ENCODE results near the gene COL23A1. TPM values are rescaled to one million over a fixed set of nuclear protein-coding genes. Genes with fewer than 3 reads are reported as not detected.
A peak's percentile ranks its signal among the peaks of the same experiment; 100 is the strongest.

Gene COL23A1
- total and polyA plus RNA-seq, 2 donors (not counting 1 experiment from before 2014, with no cell fraction given): not detected

DNA sequence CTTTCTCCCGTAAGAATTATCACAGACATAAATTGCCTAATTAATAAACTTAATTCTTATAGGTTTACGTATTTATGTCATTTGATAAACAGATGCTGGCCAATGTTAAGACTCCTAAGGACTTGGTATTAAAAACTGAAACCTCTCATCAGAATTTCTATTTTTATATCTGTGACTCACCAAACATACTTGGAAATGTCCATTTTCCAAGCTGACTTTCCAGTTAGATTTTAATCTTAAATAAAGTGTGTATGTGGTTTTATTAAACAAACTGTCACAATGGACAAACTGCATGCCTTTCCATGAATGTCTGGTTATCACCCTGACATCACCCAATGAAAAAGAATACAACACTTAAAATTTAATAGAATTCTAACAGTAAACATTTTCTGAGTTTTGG lies 12.6 kb upstream of the COL23A1 start:
- H3K36me3 ChIP-seq (ENCODE audit: control insufficient read depth, insufficient read depth, low read length): peaks cover 2% of the 10 kb centered on the region
- H3K4me1 ChIP-seq (ENCODE audit: control insufficient read depth, extremely low read depth, insufficient read depth, low read length): no peaks in the 10 kb centered on the region
- H2AFZ ChIP-seq (ENCODE audit: low read length): no peak overlapping the region
- no peaks in the 10 kb centered on the region for H3K79me2 ChIP-seq (ENCODE audit: control insufficient read depth, insufficient read depth, low read length)
- peak; percentile 39 to 51 for DNase-seq (ENCODE audit: low read depth in 2 of 2)
- no peaks in the 10 kb centered on the region for H4K20me1 ChIP-seq (ENCODE audit: control insufficient read depth, extremely low read depth, insufficient read depth, low read length)
- no peak overlapping the region for H3K4me2 ChIP-seq (ENCODE audit: extremely low read depth, insufficient read depth, low read length)
- no peak overlapping the region for H3K4me3 ChIP-seq (replicated peaks in 1 of 4; ENCODE audit: control extremely low read depth in 1 of 4, insufficient read depth in 1 of 4, low read depth in 3 of 4, low read length in 4 of 4)
- H3K9ac ChIP-seq (ENCODE audit: insufficient read depth, low read length): no peak overlapping the region
- no peaks in the 10 kb centered on the region for H3K27me3 ChIP-seq (ENCODE audit: control insufficient read depth, insufficient read depth, low read length)
- TF ChIP-seq EZH2 (IDR thresholded peaks at IDR 0.05; ENCODE audit: low read length, missing control alignments): no peak
- TF ChIP-seq, protein P1, sequence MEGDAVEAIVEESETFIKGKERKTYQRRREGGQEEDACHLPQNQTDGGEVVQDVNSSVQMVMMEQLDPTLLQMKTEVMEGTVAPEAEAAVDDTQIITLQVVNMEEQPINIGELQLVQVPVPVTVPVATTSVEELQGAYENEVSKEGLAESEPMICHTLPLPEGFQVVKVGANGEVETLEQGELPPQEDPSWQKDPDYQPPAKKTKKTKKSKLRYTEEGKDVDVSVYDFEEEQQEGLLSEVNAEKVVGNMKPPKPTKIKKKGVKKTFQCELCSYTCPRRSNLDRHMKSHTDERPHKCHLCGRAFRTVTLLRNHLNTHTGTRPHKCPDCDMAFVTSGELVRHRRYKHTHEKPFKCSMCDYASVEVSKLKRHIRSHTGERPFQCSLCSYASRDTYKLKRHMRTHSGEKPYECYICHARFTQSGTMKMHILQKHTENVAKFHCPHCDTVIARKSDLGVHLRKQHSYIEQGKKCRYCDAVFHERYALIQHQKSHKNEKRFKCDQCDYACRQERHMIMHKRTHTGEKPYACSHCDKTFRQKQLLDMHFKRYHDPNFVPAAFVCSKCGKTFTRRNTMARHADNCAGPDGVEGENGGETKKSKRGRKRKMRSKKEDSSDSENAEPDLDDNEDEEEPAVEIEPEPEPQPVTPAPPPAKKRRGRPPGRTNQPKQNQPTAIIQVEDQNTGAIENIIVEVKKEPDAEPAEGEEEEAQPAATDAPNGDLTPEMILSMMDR (conservative IDR thresholded peaks at IDR 0.05 in 1 of 2, IDR thresholded peaks at IDR 0.05 in 1 of 2; ENCODE audit: low read depth in 1 of 2, low read length in 2 of 2): no peak
- no peak overlapping the region for H3K27ac ChIP-seq (ENCODE audit: insufficient read depth, low read length)
- H3K9me3 ChIP-seq (ENCODE audit: control insufficient read depth, insufficient read depth, low read depth, low read length): no peaks in the 10 kb centered on the region

DNA sequence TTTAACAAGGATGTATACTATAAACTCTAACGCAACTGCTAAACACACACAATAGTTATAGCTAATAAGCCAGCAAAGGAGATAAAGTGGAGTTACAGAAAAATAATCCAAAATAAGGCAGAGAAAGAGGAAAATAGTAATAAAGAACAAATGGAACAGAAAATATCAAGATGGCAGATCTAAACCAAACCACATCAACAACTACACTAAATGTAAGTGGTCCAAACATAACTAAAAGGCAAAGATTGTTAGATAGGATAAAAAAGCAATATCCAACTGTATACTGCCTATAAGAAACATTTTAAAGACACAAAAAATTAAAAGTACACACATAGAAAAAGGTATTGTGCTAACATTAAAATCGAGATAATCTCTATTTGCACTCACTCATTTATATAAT lies 5.6 kb upstream of the COL23A1 start:
- H3K36me3 ChIP-seq (ENCODE audit: control insufficient read depth, insufficient read depth, low read length): no peaks in the 10 kb centered on the region
- no peaks in the 10 kb centered on the region for H3K79me2 ChIP-seq (ENCODE audit: control insufficient read depth, insufficient read depth, low read length)
- no peaks in the 10 kb centered on the region for H3K4me1 ChIP-seq (ENCODE audit: control insufficient read depth, extremely low read depth, insufficient read depth, low read length)
- H3K27ac ChIP-seq (ENCODE audit: insufficient read depth, low read length): no peak overlapping the region
- no peak for DNase-seq (ENCODE audit: low read depth in 2 of 2)
- H3K9me3 ChIP-seq (ENCODE audit: control insufficient read depth, insufficient read depth, low read depth, low read length): no peaks in the 10 kb centered on the region
- no peak overlapping the region for H3K4me2 ChIP-seq (ENCODE audit: extremely low read depth, insufficient read depth, low read length)
- no peak overlapping the region for H3K4me3 ChIP-seq (replicated peaks in 1 of 4; ENCODE audit: control extremely low read depth in 1 of 4, insufficient read depth in 1 of 4, low read depth in 3 of 4, low read length in 4 of 4)
- TF ChIP-seq, protein P1 (conservative IDR thresholded peaks at IDR 0.05 in 1 of 2, IDR thresholded peaks at IDR 0.05 in 1 of 2; ENCODE audit: low read depth in 1 of 2, low read length in 2 of 2): no peak
- TF ChIP-seq EZH2 (IDR thresholded peaks at IDR 0.05; ENCODE audit: low read length, missing control alignments): no peak
- H3K27me3 ChIP-seq (ENCODE audit: control insufficient read depth, insufficient read depth, low read length): no peaks in the 10 kb centered on the region
- H3K9ac ChIP-seq (ENCODE audit: insufficient read depth, low read length): no peak overlapping the region
- H4K20me1 ChIP-seq (ENCODE audit: control insufficient read depth, extremely low read depth, insufficient read depth, low read length): no peaks in the 10 kb centered on the region
- H2AFZ ChIP-seq (ENCODE audit: low read length): no peak overlapping the region

DNA sequence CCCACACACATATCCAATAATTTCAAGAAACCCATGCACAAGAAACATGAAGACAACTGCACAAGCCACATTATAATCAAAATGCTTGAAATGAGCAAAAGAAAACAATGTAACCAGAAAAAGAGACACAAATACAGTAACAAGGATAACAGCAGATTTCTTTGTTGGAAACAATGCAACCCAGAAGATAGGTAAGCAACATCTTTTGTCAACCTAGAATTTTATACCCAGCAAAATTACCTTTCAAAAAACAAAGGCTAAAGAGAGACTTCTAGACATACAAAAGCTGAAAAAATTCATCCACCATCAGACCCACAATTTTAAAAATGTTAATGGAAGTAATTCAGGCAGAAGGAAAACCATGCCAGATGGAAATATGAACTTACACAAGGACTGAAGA lies 5.0 kb upstream of the COL23A1 start:
- no peaks in the 10 kb centered on the region for H4K20me1 ChIP-seq (ENCODE audit: control insufficient read depth, extremely low read depth, insufficient read depth, low read length)
- no peak overlapping the region for H3K9ac ChIP-seq (ENCODE audit: insufficient read depth, low read length)
- DNase-seq (ENCODE audit: low read depth in 2 of 2): no peak
- no peak overlapping the region for H3K4me3 ChIP-seq (replicated peaks in 1 of 4; ENCODE audit: control extremely low read depth in 1 of 4, insufficient read depth in 1 of 4, low read depth in 3 of 4, low read length in 4 of 4)
- H3K9me3 ChIP-seq (ENCODE audit: control insufficient read depth, insufficient read depth, low read depth, low read length): no peaks in the 10 kb centered on the region
- no peak for TF ChIP-seq EZH2 (IDR thresholded peaks at IDR 0.05; ENCODE audit: low read length, missing control alignments)
- TF ChIP-seq, protein P1 (conservative IDR thresholded peaks at IDR 0.05 in 1 of 2, IDR thresholded peaks at IDR 0.05 in 1 of 2; ENCODE audit: low read depth in 1 of 2, low read length in 2 of 2): no peak
- H3K27ac ChIP-seq (ENCODE audit: insufficient read depth, low read length): no peak overlapping the region
- no peaks in the 10 kb centered on the region for H3K79me2 ChIP-seq (ENCODE audit: control insufficient read depth, insufficient read depth, low read length)
- H3K27me3 ChIP-seq (ENCODE audit: control insufficient read depth, insufficient read depth, low read length): no peaks in the 10 kb centered on the region
- no peaks in the 10 kb centered on the region for H3K4me1 ChIP-seq (ENCODE audit: control insufficient read depth, extremely low read depth, insufficient read depth, low read length)
- H3K36me3 ChIP-seq (ENCODE audit: control insufficient read depth, insufficient read depth, low read length): no peaks in the 10 kb centered on the region
- no peak overlapping the region for H3K4me2 ChIP-seq (ENCODE audit: extremely low read depth, insufficient read depth, low read length)
- no peak overlapping the region for H2AFZ ChIP-seq (ENCODE audit: low read length)

Measured in fibroblast of lung (primary cell).